Measurements from ENCODE around the gene KIF18B.

Gene KIF18B

GRCh38 chr17:44903012-44903685 is 44.4 kb downstream of the KIF18B start:
- DNase-seq = no peak

GRCh38 chr17:44902135-44902760 is 45.3 kb downstream of the KIF18B start:
- no peak for DNase-seq

DNA sequence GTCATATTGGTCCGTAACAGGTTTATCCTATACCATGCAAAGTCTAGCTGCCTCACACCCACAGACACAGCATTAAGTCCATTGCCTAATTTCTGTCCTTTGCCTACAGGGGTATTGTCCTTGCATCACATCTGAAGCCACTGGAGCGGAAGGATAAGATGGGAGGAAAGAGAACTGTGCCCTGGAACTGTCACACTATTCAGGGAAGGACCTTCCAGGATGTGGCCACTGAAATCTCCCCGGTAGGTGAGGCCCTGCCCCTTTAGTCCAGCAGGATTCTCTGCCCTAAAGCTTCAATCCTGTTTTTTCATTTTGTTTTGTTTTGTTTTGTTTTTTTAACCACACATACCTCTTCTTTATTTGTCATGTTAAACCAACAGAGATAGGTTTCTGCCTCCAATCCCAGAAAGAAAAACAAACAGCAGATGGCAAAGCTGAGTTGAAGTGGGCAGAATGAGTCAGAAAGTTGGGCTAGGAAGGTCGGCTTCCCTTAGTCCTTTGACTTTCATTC is 46.1 kb downstream of the KIF18B start:
- peak; percentile 68 for DNase-seq

- DNase-seq = peak; percentile 52
These were observed 46.7 kb downstream of the KIF18B start for GRCh38 chr17:44900894-44901293.

GRCh38 chr17:44899074-44899782 is 48.3 kb downstream of the KIF18B start, which contains the start of gene EFTUD2:
Gene EFTUD2, minus strand, starts transcription at chr17:44899445. Its CDS starts 4,924 bp downstream, at chr17:44894521.
- DNase-seq = peak; percentile 89

DNA sequence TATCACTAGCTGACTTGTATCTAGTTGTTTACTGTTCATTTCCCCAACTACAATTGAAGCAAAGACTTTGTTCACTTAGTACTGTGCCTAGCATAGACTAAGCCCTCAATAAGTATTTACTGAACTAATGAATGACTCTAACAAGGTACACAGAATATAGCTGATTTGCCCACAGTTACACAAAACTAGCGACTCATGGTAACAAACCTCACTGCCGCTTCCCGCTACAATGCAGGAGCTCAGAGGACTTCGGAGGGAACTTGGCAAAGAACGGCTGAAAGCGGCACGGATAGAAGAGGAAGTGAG is 48.9 kb downstream of the KIF18B start:
- peak; percentile 50 for DNase-seq

DNA sequence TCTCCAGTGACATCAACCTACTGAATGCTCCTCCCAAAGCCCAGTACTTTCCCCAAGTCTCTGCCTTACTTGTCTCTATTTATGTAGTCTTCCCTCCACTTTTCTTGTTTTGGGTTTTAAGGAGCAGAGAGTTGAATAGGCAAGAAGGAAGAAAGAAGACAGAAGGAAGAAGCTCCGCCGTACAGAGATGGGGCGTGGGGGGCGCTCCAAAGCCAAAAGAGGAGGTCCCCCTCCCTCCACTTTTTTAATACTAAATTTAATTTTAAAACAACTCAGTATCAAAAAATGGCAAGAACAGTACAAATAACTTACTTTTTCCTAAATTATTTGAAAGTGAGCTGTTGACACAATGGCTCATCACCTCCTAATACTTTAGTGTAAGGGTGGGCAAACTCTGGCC is 52.9 kb downstream of the KIF18B start:
- DNase-seq = no peak

DNA sequence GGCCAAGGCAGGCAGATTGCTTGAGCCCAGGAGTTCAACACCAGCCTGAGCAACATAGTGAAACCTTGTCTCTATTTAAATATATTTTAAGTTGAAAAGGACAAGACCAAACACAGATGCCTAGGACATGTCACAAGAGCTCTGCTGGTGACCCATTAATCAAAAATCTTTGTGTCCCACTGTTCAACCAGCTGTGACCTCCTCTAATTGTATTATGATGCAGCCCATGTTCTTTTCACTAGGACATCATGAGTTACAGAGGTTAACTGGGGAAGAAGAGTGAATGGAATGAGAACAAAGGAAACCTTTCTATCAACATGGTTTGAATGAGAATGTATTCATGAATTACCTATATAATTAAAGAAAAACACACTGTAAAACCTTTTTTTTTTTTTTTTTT is 55.3 kb downstream of the KIF18B start:
- DNase-seq = no peak

- no peak for DNase-seq
These were observed 58.6 kb downstream of the KIF18B start for GRCh38 chr17:44889003-44889402.

DNA sequence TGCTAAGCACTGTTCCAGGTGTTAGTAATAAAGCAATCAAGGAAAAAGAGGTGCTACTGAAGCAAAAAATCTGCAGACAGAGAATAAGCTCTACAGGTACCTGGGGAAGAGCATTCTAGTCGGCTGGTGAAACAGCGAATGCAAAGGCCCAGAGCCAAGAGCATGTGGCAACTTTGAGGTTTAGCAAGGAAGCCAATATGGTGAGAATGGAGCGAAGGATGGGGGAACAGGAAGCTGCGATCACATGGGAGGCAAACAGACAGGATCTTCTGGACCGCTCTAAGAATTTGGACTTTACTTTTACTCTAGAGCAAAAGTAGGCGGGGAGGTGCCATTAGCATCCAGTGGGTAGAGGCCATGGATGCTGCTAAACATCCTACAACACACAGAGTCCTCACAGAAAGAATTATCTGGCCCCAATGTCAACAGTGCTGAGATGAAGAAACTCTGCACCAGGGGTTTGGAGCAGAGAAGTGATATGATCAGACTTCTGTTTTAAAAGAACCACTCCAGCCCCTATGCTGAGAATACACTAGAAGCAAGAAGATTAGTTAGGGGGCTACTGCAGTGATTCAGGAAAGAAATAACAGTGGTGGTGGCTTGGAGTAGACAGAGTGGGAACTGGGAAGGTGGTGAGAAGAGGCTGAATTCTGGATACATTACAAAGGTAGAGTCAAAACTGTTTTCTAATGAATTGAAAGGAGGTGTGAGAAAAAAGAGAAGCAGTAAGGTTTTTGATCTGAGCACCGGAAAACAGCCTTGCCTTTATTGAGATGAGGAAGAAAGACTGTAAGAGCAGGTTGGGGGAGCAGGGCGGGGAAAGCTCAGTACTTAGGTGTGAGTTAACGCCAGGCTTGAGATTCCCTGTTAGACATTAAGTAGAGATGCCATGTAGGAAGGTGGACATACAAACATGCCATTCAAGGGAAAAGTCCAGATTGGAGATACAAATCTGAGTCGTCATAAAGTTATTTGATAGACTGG is 59.3 kb downstream of the KIF18B start:
- DNase-seq = no peak

DNA sequence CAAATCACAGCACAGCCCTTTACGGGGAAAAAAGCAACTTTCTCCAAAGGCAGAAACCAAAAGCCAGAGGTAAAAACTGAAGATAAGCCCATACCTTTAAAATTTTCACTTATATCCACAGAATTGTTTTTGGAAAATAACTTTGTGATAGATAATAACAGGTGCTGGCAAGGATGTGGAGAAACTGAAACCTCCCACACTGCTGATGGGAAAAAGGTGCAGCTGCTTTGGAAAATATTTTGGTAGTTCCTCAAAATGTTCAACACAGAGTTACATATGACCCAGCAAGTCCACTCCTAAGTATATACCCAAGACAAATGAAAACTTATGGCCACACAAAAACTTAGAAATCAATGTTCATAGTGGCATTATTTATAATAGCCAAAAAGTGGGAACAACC is 60.6 kb downstream of the KIF18B start:
- DNase-seq = no peak

DNA sequence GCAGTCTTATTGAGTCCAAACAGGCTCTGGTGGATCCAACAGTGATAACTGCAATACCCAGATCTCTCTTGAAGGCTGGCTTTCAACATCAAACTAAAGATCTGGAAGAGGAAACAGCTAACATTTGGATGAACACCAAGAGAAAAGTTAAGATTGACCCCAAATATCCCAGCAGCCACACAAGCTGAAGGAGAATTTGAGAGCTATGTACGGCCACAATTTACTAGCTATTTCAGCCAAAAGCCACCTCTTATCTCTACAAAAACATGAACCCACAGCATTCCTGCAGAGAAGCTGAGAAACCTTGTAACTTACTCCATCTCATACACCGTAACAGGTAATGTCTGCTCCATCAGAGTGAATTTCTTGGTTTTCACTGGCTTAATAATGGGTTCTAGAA is 62.6 kb downstream of the KIF18B start:
- DNase-seq = no peak

- no peak for DNase-seq
These were observed 66.4 kb downstream of the KIF18B start for GRCh38 chr17:44881145-44881544.

DNA sequence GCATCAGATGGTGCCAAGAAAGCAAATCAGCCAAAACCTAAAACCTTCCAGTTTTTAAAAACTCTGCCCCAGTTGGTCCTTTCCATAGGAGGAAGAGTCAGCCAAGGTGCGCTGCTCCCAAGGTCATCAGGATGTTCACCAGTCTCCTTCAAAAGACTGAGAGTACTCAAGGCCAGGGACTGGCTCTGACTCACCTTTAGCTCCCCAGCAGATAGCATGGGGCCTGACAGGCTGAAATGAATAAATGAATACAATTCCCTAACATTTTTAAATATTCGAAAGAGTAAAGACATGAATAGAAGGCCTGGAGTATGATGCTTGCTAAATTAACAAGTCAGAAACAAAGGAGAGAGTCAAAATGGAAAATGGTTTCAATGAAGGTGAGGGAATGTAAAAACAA is 67.5 kb downstream of the KIF18B start:
- no peak for DNase-seq

DNA sequence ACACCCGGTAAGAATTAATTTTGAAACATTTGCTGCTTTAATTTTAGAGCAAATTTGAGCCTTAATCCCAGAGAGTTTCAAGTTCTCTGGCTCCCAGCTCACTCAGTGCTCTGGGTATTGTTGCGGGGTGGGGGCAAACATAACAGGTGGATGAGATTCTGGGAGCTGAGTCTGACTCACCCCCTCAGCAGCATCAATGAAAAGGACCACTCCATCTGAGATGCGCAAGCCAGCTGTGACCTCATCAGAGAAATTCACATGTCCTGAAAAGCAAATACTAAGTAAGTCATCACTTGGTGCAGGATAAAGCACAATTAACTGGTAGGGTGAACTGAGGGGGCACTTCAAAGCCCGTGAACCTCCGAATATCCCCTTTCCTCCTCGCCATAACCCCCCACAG is 68.2 kb downstream of the KIF18B start:
- DNase-seq = no peak

DNA sequence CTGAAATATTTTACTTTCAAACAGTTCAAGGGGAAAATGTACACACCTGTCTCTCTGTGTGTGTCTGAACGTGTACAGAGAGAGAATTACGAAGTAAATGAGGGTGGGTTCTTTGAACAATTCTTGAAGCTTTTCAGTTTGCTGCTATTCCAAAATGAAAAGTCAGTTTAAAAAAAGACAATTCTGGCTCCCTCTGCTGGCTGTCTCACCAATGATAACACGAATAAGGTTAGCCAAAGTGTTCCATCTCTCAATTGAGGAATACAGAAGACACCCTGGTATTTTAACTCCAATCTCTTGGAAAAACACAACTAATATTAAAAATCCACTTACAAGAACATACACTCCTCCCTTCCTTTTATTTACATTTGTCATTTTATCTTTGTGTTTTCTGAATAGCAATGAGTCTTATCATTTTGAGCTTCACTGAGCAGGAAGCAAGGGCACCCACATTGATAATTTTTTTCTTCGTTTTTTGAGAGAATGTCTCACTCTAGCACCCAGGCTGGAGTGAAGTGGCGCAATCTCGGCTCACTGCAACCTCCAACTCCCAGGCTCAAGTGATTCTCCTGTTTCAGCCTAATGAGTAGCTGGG is 68.8 kb downstream of the KIF18B start:
- DNase-seq = peak; percentile 20

DNA sequence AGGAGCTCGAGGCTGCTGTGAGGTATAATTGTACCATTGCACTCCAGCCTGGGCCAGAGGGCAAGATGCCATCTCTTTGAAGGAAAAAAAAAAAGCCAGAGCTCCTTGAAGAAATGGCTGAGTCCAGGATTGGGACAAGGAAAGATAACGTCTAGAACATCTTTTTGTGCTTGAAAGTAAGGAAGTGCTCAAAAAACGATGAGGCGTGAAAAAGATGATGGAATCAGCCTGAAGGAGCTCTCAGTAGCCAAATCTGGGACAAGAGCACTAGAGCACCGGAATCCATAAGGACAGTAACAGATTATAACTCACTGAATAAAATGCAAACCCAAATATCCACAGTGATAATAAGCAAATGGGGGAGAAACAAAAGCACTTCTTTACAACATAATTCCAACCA is 70.5 kb downstream of the KIF18B start:
- no peak for DNase-seq

DNA sequence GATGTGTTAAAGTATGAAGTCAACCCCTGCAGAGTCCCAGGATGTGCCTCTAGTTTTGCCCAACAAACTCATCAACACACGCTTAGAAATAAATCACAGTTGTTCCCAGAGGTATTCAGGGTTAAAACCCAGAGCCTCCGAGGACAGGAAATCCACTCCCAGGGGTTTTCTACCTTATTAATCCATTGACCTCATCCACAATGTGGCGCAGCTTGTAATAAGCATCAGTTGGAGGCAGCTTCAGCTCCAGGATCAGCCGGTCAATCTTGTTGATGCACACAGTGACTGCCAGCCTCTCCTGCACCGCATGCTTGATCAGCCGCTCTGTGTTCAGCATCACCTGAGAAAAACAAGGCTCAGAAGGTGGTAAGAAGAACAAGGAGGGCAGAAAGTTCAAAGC is 71.8 kb downstream of the KIF18B start:
- DNase-seq = no peak
